Upper lobe of left lung (tissue), 6 donors: Measurements from ENCODE around the gene MAP3K3. TPM values are rescaled to one million over a fixed set of nuclear protein-coding genes. Genes with fewer than 3 reads are reported as not detected.

Source experiments
- ATAC-seq, 2 donors: fragments of 200-7000 bp; cut with Tn5 transposase; one replicate each; pipeline ENCODE4 v1.9.1; 2022; ENCODE audit warnings: mild to moderate bottlenecking in 2 of 2, moderate library complexity in 2 of 2; ENCODE audit not compliant: low FRiP score in 2 of 2
- DNase-seq, 2 donors: peaks; one replicate each; pipeline ENCODE4 v3.0.0-alpha.2; 2019 to 2020
- H3K27ac ChIP-seq, 4 donors: fragments of 200-600 bp; sonication (generic); one replicate each; pipeline ENCODE4 v1.5.1; 2016 to 2019
- H3K27me3 ChIP-seq, 4 donors: fragments of 200-600 bp; sonication (generic); one replicate each; pipeline ENCODE4 v1.5.1; 2017 to 2019
- H3K36me3 ChIP-seq, 4 donors: fragments of 200-600 bp; sonication (generic); one replicate each; pipeline ENCODE4 v1.5.1; 2016 to 2019
- H3K4me1 ChIP-seq, 4 donors: fragments of 200-600 bp; sonication (generic); one replicate each; pipeline ENCODE4 v1.5.1; 2018 to 2019
- H3K4me3 ChIP-seq, 4 donors: fragments of 200-600 bp; sonication (generic); one replicate each; pipeline ENCODE4 v1.5.1; 2017 to 2019; ENCODE audit warnings: mild to moderate bottlenecking in 2 of 4, moderate library complexity in 1 of 4
- H3K9me3 ChIP-seq, 4 donors: fragments of 200-600 bp; sonication (generic); one replicate each; pipeline ENCODE4 v1.5.1; 2018 to 2019
- EP300 ChIP-seq, 4 donors: sonication (generic); formaldehyde crosslinking; IDR thresholded peaks; one replicate each; pipeline ENCODE4 v1.5.1; 2017; ENCODE audit warnings: antibody characterized with exemption in 4 of 4, control low read depth in 2 of 4
- POLR2A ChIP-seq, 4 donors: fragments of 450-650 bp; IDR thresholded peaks; one replicate each; pipeline ENCODE4 v1.5.1; 2016 to 2017; ENCODE audit warnings: antibody characterized with exemption in 4 of 4, mild to moderate bottlenecking in 2 of 4
- POLR2AphosphoS5 ChIP-seq, 2 donors: sonication (generic); formaldehyde crosslinking; IDR thresholded peaks; one replicate each; pipeline ENCODE4 v1.5.1; 2017; ENCODE audit warnings: antibody characterized with exemption in 2 of 2
- whole genome bisulfite sequencing, 2 donors: methylation state at CpG; one replicate each; pipeline ENCODE4 v1.1.5; 2017 to 2018; 5-methylcytosine and 5-hydroxymethylcytosine counted together
- total RNA-seq, 6 donors: library from RNA; depleted of rRNA in 4 of 6; stranded (reverse); fragments of >200 nt in 4 of 6; gene quantifications; one replicate each; pipeline versions ENCODE4 v1.1.0 to v1.2.1, GENCODE V29; 2016 to 2021
- TF ChIP-seq, protein P1 (sequence below), 6 experiments: fragments of 450-650 bp in 4 of 6; fragments of 200-600 bp in 2 of 6; sonication (generic) in 2 of 6; IDR thresholded peaks; one replicate each; pipeline ENCODE4 v1.5.1; 2016 to 2019; ENCODE audit warnings: antibody characterized with exemption in 6 of 6
- donor health status: DM: no; HTN: no; CAD: no; lungs with moderate emphysema.
- donor health status: DM: no; HTN: yes; CAD: no; lungs with severe emphysema.

MAP3K3 gene
- total RNA-seq, 6 donors from 2014 or later = 55.1 to 116 (median 60.4) TPM

DNA sequence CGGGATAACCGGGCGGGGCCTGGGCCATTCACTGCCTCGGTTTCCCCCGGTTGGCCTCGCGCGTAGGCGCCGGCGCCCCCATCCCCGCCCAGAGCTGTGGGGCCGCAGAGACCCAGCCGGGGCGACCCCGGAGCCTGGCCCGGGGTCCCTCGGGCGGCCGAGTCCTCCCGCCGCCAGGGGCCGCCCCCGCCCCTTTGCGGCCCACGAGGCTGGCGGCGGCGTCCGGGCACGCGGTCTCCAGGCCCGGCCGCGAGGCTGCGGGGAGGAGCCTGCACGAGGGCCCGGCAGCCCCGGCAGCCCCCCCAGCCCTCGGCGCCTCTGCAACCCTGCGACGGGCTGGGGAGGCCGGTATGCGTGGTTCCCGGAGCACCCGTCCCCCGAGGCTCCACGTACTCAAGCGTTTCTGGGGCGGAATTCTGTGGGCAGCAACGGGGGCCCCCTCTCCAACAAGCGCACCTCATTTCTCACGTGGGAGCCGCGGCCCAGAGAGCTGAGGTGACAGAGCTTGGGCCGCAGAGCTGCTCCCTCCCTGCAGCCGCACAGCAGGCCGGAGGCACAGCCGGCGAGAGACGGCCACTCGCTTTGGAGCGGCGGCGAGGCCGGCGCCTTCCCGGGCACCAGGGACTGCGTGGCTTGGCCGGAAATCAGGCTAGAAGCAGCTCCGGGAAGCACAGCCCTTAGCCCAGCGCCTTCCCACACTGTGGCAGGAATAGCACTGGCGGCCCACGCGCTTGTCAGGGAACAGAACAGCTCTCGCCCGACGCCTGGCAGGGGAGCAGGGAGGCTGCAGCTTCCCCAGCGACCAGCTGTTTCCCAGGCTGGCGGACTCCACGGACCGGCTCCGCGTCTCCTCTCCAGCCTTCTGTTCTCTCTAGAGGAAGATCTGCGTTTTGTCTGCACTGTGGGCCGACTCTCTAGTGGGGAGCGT is 78.6 kb downstream of the MAP3K3 start:
- TF ChIP-seq EP300 (IDR thresholded peaks at IDR 0.05) (peak in 2 of 4 donors; percentile 18 to 56), POLR2AphosphoS5 (IDR thresholded peaks at IDR 0.05) (peak in 1 of 2 donors; percentile 90), POLR2A (IDR thresholded peaks at IDR 0.05) (no peak)
- TF ChIP-seq, protein P1, sequence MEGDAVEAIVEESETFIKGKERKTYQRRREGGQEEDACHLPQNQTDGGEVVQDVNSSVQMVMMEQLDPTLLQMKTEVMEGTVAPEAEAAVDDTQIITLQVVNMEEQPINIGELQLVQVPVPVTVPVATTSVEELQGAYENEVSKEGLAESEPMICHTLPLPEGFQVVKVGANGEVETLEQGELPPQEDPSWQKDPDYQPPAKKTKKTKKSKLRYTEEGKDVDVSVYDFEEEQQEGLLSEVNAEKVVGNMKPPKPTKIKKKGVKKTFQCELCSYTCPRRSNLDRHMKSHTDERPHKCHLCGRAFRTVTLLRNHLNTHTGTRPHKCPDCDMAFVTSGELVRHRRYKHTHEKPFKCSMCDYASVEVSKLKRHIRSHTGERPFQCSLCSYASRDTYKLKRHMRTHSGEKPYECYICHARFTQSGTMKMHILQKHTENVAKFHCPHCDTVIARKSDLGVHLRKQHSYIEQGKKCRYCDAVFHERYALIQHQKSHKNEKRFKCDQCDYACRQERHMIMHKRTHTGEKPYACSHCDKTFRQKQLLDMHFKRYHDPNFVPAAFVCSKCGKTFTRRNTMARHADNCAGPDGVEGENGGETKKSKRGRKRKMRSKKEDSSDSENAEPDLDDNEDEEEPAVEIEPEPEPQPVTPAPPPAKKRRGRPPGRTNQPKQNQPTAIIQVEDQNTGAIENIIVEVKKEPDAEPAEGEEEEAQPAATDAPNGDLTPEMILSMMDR (IDR thresholded peaks at IDR 0.05) = peak in 4 of 6 experiments; percentile 29 to 41 (median 32)
- Histone ChIP-seq H3K27ac (peak overlapping the region; percentile 88 to 92 (median 90)), H3K36me3 (peaks cover 0 to 30% (median 18%) of the 10 kb centered on the region in 4 donors), H3K4me3 (peak overlapping the region; percentile 42 to 86 (median 74)), H3K9me3 (no peaks in the 10 kb centered on the region), H3K27me3 (no peaks in the 10 kb centered on the region), H3K4me1 (peaks cover 38 to 67% (median 44%) of the 10 kb centered on the region in 4 donors)
- ATAC-seq (peak in 1 of 2 donors; percentile 39), DNase-seq (peak; percentile 50 to 89)
- 10% methylated on average over 42 of the region's 88 CpGs; no CpG with 5 or more reads in 1 of the 2 donors for WGBS, 2 donors

DNA sequence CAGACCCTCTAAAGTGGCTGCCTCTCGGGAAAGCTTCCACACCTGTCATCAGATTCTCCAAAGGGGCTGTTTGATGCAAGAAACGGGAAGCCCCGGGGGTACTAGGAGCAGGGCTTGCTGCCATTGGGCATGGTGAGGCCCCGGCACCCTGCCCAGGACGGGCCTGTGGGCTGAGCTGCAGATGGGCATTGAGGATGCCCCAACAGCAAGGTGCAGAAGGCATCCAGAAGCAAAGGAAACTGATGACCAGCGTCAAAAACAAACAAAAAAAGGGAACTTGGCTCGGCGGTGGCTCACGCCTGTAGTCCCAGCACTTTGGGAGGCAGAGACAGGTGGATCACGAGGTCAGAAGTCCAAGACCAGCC is 79.2 kb downstream of the MAP3K3 start:
- TF ChIP-seq POLR2AphosphoS5 (IDR thresholded peaks at IDR 0.05) (no peak), POLR2A (IDR thresholded peaks at IDR 0.05) (no peak), EP300 (IDR thresholded peaks at IDR 0.05) (no peak)
- TF ChIP-seq, protein P1 (IDR thresholded peaks at IDR 0.05) = no peak
- 40 to 64% methylated on average over 9 to 10 of the region's 10 CpGs for WGBS, 2 donors
- DNase-seq (peak in 1 of 2 donors; percentile 75), ATAC-seq (no peak)
- peaks cover 40 to 73% (median 44%) of the 10 kb centered on the region in 4 donors for H3K4me1 ChIP-seq
- H3K27me3 ChIP-seq = no peaks in the 10 kb centered on the region
- H3K36me3 ChIP-seq = peaks cover 0 to 32% (median 21%) of the 10 kb centered on the region in 4 donors
- H3K4me3 ChIP-seq = peak overlapping the region in 3 of 4 donors; percentile 72 to 86 (median 76)
- H3K27ac ChIP-seq = peak overlapping the region; percentile 88 to 92 (median 90)
- no peaks in the 10 kb centered on the region for H3K9me3 ChIP-seq

- Histone ChIP-seq H3K27me3 (no peaks in the 10 kb centered on the region), H3K4me1 (peaks cover 41 to 69% (median 44%) of the 10 kb centered on the region in 4 donors), H3K36me3 (peaks cover 0 to 39% (median 24%) of the 10 kb centered on the region in 4 donors), H3K27ac (peak overlapping the region; percentile 88 to 92 (median 90)), H3K9me3 (no peaks in the 10 kb centered on the region), H3K4me3 (peak overlapping the region in 3 of 4 donors; percentile 16 to 86 (median 76))
- no peak for ATAC-seq
- DNase-seq = peak; percentile 74 to 78
- TF ChIP-seq, protein P1 (IDR thresholded peaks at IDR 0.05) = no peak
- TF ChIP-seq EP300 (IDR thresholded peaks at IDR 0.05) (no peak), POLR2A (IDR thresholded peaks at IDR 0.05) (no peak), POLR2AphosphoS5 (IDR thresholded peaks at IDR 0.05) (no peak)
- 49 to 59% methylated on average over 11 to 19 of the region's 19 CpGs for WGBS, 2 donors
Measured at GRCh38 chr17:63701868-63702720, 79.9 kb downstream of the MAP3K3 start.

GRCh38 chr17:63702721-63703015 is 80.5 kb downstream of the MAP3K3 start:
- DNase-seq (no peak), ATAC-seq (no peak)
- no peaks in the 10 kb centered on the region for H3K27me3 ChIP-seq
- no peak overlapping the region for H3K4me3 ChIP-seq
- H3K36me3 ChIP-seq = peaks cover 0 to 43% (median 24%) of the 10 kb centered on the region in 4 donors
- TF ChIP-seq, protein P1 (IDR thresholded peaks at IDR 0.05) = no peak
- TF ChIP-seq POLR2A (IDR thresholded peaks at IDR 0.05) (no peak), EP300 (IDR thresholded peaks at IDR 0.05) (no peak), POLR2AphosphoS5 (IDR thresholded peaks at IDR 0.05) (no peak)
- 86 to 90% methylated on average over 6 of the region's 6 CpGs for WGBS, 2 donors
- H3K9me3 ChIP-seq = no peaks in the 10 kb centered on the region
- H3K4me1 ChIP-seq = peaks cover 35 to 63% (median 38%) of the 10 kb centered on the region in 4 donors
- H3K27ac ChIP-seq = peak overlapping the region in 2 of 4 donors; percentile 88 to 92
